ENCODE measurements around the gene SPTBN1.
"Not testable (repeated sequence)": the region's sequence is repeated elsewhere in the genome, so short reads cannot be mapped to it uniquely, and the experiment has no call there.

SPTBN1 gene

DNA sequence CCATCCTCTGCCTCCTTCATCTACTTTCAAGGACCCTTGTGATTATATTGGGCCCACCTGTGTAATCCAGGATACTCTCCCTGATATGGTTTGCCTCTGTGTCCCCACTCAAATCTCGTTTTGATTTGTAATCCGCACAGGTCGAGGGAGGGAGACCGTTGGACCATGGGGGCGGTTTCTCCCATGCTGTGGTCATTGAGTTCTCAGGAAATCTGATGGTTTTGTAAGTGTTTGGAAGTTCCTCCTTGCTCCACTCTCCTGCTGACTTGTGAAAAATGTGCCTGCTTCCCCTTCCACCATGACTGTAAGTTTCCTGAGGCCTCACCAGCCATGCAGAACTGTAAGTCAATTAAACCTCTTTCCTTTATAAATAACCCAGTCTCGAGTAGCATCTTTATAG is 225.3 kb downstream of the SPTBN1 start:
- DNase-seq: no peak

DNA sequence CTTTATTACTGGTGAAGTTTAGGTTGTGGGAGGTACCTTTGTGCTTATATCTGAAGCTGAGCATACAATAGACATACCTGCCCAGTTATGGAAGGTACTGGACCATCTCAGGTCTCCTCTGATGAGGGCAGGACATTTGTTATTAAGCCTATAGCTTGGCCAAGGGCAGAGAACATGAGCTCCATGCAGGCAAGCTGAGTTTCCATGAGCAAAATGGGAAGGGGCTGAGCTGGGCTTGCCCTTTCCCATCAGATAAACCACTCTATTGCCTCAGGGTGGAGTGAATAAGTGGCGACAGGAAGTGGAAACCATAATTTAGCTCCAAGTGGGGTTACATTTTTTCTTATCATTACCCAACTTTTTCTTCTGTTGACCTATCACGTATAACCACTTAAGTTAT is 227.5 kb downstream of the SPTBN1 start:
- DNase-seq: no peak

DNA sequence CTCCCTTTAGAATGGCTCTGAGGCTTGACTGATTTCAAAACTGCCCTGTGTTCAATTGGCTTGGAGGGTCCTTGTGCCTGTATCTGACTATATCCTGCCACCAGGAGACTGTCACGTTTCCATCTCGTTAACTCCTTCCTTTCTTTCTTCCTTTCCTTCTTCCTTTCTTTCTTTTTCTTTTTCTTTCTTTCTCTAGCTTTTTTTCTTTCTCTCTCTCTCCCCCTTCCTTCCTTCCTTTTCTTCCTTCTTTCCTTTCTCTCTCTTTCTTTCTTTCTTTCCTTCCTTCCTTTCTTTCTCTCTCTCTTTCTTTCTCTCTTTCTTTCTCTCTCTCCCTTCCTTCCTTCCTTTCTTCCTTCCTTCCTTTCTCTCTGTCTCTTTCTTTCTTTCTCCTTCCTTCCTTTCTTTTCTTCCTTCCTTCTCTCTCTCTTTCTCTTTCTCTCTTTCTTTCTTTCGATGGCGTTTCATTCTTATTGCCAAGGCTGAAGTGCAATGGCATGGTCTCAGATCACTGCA is 229.2 kb downstream of the SPTBN1 start:
- no peak for DNase-seq

DNA sequence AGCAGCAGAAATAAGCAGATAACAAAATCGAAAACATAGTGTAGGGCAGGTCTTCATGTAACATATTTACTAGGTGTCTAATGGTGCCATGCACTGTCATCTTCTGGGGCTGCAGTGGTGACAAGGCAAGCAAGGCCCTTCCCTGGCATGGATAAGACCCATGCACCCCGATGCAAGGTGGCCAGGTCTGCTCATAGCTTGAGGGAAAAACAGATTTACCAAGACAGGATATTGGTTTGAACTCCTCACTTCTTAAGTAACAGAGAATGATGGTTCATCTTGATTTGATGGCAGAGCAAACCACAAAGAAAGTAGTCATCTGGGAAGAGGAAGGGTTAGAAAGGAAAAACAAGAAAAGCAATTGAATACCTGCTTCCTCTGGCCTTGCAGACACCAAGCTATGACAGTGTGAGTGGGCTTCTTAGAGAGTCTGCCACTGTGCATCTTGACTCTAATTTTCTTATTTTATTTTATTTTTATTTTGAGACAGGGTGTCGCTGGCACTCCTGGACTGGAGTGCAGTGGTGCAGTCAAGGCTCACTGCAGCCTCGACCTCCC is 231.5 kb downstream of the SPTBN1 start:
- DNase-seq: no peak

DNA sequence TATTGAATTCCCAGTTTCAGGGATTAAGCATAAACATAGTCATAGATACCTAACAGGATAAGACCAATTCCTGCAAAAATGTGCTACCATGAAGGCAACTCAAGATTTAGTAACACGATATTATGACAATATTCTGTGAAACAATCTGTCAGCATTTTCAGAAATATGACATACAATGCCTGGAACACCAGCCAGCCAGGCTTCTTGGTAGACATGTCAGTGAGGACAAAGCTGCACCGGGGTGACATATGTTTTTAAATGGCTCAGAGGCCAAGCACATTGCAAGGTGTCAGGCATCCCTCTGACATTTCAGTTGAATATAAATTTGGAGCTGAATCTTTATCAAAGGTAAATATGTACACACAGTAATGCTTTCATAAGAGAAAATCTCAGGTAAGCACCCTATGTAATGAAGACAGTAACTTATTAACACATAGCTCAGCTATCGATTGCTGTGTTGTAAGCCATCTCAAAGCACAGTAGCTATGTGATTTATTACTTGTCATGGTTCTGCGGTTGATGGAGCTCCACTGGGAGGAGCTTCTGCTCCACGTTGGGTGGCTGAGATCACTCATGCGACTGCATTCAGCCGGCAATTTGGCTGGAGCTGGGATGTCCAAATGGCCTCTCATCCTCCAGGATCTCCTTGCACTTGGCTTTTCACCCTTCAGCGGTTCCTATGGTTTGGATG is 235.5 kb downstream of the SPTBN1 start:
- no peak for DNase-seq

DNA sequence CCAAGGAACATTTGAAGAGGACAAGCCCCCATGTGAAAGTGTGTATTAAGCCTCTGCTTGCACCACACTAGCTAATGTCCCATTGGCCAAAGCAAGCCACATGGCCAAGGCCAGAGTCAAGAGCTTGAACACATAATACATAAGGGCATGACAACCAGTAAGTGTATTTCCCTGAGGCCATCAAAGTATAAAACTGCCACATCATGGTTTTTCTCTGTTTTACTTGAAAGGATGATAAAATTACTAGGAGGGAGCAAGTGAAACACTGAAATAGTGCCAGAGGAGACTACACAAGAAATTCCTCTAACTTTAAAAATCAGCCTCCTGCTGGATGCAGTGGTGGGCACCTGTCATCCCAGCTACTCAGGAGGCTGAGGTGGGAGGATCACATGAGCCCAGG is 236.4 kb downstream of the SPTBN1 start:
- DNase-seq: no peak

DNA sequence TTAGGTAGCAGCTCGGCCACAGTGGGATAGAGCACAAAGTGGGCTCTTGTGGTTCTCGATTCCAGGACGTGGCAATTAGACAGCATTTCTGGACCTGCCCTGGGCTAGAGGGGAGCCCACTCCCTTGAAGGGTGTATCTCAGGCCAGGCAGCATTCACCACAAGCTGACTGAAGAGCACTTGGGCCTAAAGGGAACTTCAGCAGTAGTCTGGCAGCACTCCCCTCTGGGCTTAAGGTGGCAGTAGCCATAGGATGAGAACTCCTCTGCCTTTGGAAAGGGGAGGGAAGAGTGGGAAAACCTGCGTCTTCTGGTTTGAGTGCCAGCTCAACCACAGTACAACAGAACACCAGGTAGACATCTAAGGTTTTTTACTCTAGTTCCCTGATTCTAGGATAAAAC is 239.3 kb downstream of the SPTBN1 start:
- no peak for DNase-seq

DNA sequence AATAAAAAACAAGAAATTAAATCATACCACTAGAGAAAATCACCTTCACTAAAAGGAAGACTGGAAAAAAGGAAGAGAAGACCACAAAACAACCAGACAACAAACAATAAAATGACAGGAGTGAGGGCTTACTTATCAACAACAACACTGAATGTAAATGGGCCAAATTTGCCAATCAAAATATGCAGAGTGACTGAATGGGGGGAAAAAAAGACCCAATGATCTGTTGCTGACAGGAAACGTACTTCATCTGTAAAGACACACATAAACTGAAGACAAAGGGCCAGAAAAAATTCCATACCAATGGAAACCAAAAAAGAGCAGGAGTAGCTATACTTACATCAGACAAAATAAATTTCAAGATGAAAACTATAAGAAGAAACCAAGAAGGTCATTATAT is 241.8 kb downstream of the SPTBN1 start:
- DNase-seq: no peak

DNA sequence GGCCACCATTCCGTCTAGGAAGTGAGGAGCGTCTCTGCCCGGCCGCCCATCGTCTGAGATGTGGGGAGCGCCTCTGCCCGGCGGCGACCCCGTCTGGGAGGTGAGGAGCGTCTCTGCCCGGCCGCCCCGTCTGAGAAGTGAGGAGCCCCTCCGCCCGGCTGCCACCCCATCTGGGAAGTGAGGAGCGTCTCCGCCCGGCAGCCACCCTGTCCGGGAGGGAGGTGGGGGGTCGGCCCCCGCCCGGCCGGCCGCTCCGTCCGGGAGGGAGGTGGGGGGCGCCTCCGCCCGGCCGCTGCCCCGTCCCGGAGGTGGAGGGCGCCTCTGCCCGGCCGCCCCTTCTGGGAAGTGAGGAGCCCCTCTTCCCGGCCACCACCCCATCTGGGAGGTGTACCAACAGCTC is 242.8 kb downstream of the SPTBN1 start:
- DNase-seq: not testable (repeated sequence)

DNA sequence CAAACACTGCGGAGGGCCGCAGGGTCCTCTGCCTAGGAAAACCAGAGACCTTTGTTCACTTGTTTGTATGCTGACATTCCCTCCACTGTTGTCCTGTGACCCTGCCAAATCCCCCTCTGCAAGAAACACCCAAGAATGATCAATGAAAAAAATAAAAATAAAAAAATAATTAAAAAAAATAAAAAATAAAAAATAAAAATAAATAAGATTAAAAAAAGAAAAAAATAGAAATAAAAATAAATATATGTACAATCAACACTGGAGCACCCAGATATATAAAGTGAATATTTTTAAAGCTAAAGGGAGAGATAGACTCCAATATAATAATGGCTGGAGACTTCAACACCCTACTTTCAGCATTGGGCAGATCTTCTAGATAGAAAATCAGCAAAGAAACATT is 243.5 kb downstream of the SPTBN1 start:
- DNase-seq: no peak

DNA sequence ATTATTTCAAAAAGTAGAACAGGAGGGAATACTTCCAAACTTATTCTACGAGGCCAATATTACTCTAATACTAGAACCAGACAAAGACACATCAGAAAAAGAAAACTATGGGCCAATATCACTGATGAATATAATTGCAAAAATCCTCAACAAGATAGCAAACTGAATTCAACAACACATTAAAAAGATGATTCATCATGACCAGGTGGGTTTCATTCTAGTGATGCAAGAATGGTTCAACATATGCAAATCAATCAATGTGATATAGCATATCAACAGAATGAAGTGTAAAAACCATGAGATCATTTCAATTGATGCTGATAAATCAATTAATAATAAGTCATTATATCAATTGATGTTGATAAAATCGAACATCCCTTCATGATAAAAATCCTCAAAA is 244.9 kb downstream of the SPTBN1 start:
- DNase-seq: no peak

DNA sequence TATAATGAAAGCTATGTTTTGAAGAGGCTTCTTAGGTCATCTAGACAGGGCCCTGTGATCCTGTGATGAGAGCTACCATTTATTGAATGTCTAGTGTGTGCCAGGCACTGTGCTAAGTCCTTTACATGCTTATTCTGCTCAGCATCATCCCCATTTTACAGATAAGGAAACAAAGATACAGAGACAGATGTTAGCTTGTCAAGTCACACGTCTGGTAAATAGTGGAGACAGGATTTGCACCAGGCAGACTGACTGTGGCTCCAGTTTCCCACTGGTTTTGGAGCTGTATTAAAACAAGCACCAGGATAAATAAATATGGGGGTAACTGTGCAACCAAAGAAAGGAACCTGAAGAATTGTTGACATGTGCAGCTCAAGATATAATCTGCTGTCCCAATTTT is 248.1 kb downstream of the SPTBN1 start:
- DNase-seq: no peak

DNA sequence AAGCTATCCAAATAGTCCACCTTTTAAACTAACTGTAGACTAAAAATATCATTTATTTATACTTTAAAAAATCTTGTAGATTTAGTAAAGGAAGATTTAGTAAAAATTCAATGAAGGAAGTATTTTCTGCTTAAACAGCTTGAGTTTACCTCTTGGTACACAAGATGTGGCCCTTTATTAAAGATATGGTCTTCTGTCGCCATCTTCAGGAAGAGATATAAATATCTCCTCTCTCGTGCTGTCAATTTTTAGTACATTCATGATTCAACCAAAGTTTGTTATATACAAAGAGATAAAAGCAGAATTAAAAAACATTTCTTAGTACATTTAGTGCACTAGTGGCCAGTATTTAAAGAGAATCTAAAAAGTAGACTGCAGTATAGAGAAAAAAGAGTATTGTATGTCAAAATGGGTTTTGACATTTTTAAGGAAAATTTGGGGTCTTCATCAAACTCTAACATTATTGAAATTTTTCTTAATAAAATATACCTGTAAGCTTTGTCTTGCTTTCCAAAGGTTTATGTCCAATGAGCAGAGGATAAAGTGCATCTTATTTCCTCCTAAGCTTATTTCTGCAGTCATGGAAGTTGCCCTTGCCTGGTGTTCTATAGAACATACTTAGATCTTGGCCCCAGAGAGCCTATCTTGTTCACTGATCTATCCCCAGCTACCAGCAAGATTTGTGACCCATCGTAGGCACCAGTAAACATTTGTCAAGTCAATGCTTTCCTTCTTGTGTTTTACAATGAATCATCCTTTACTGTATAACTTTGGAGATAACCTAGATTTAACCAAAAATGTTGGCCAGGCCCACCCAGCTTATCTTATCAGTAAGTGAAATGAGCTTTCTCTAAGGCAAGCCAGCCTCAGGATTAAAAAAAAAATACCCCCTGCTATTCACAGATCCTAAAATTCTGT is 248.8 kb downstream of the SPTBN1 start:
- no peak for DNase-seq

DNA sequence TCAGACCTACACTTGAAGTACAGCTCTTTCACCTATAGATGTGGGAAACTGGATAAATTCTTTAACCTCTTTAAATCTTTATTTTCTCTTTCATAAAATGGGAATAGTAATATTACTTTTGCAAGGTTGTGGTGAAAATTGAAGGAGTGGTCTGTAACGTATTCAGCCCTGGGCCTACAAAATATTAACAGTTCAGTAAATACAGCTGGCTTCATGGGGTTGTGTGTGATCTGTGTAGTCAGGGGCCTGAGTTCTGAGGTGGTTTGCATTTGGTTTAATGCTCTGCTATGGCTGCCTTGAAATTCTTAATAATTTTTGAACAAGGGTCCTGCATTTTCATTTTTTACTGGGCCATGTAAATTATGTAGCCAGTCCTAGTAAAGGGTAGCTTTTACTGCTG is 250.5 kb downstream of the SPTBN1 start:
- DNase-seq: no peak

DNA sequence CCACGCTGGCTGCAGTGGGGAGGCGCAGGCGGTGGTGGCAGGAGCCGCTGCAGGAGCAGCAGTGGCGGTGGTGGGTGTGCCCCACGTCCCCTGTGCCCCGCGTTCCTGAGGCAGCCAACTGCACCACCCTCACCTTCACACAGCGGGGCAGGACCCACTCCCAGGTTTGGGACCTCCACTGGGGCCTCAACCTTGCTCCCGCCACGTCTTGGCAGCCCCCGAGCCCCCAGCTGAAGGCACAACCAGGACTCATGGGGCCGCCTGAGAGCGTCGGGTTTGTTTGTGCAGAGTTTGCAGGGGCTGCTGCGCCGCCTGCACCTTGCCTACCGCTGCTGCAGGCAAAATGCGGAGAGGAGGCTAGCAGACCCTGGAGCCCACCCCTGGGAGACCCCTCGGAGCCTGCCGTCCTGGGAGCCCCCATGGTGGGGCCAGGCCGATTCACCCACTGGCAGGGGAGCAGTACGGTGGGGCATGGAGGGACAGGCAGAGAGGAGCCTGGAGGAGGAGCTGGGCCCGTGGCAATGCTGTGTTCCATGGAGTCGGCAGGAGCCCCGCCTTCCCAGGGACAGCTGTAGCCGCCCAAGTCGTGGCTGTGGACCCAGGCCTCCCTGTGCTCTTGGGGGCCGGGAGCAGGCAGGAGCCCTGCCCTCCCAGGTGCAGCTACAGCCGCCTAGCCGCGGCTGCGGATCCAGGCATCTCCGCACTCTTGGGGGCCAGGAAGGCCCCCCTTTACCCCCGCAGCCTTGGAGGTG is 252.6 kb downstream of the SPTBN1 start:
- no peak for DNase-seq

DNA sequence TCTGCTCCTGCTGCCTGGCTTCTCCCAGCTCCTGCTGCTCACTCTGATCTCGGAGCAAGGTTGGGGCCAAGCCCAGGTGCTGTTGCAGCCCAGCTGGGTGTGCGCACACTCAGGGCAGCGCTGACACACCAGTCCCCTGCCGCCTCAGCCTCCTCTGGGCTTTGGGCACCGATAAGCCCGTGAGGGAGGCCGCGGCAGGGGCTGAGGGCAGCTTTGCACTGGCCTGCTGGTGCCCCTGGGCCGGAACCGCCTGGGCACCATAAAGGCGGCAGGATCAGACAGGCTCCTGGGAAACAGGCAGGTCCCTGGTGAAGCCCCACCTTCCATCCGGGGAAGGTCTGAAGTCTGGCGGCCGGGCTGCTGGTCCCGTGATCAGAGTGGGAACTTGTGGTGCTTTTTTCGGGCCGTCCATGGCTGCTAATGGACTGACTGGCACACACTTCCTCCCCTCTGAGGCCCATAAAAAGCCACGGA is 253.2 kb downstream of the SPTBN1 start:
- no peak for DNase-seq

DNA sequence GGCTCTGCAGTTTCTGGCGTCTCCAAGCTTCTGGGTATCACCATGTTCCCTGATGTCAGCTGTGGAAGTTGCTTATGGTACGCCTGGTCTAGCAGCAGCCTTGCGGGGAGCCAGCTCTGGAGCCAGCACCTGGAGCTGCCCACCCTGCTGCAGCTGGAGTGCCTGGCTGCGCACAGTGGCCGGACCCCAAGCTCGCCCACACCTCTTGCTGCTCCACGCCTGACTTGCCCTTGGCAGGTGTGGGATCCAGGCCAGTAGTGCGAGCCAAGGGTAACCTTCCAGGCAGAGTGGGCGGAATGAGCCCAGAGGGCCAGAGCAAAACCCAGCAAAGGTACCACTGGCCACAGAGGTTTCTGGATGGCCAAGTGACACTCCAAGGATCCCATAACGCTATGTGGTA is 254.1 kb downstream of the SPTBN1 start:
- no peak for DNase-seq

DNA sequence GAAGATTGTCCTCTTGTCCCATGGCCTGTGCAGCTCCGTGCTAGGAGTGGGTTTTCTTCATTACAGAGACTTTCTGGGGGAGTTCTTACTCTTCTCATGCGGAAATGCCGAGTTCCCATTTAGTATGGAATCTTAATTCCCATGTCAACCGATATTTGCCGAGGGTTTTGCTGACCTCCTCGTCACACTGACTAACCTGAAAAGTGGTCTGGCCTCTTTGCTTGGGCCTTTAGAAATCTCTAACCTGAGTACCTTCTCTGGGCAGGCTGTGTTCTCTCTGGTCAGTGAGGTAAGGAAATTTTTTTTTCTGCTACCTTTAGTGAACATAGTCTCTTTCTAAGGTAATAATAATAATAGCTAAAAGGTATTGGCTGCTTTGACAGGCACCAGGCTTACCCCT is 256.4 kb downstream of the SPTBN1 start:
- no peak for DNase-seq

DNA sequence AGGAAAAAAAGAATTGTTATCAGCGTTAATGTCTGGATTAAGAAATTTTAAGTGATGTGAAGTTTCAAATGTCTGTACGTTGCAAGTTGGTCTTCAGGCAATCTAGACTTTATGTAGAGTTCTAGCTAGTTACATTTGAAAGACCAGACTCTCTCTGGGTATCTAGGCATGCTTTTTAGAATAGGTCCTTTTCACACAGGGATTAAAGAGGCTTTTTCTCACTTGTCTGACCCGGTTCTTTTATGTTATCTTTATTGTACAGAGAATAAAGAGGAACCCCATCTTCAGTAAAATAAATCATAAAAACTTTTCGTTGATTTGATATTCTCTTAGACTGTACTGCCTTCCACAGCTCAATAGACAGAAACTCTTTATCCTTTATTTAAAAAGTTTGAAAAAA is 258.9 kb downstream of the SPTBN1 start:
- DNase-seq: no peak

DNA sequence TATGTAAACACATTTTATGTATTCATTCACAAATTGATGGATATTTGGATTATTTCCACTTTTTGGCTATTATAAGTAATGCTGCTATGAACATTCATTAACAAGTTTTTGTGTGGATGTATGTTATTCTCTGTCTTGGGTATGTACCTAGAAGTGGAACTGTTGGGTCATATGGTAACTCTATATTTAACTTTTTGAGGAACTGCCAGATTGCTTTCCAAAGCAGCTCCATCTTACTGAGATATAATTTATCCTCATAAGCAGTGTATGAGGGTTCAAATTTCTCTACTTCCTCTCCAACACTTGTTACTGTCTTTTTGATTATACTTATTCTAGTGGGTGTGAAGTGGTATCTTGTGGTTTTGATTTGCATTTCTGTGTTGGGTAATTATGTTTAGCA is 260.2 kb downstream of the SPTBN1 start:
- no peak for DNase-seq

DNA sequence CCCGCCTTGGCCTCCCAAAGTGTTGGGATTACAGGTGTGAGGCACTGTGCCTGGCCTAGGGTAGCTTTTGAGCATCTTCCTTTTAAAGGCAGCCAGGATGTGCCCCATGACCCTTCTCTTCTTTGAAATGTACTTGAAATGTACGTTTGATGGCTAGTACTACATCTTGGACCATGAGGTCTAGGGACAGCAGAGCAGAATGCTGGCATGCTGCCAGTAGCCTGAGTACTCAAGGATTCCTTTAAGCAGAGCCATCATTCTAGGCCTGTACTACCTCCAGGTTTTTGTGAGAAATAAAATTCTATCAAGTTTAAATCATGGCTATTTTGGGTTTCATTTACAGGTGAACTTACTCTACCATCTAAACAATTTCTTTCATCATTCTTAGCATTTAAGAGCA is 264.4 kb downstream of the SPTBN1 start:
- DNase-seq: no peak
